GM18511 (cell line): ENCODE measurements around the gene HINT3.
"Not testable (repeated sequence)": the region's sequence is repeated elsewhere in the genome, so short reads cannot be mapped to it uniquely, and the experiment has no call there.

ENCODE experiments used
- ATAC-seq: cut with Tn5 transposase; IDR thresholded peaks from one replicate; pipeline ENCODE4 v1.9.1; 2021; ENCODE audit warnings: mild to moderate bottlenecking, moderate library complexity; ENCODE audit not compliant: unreplicated experiment

HINT3 gene

DNA sequence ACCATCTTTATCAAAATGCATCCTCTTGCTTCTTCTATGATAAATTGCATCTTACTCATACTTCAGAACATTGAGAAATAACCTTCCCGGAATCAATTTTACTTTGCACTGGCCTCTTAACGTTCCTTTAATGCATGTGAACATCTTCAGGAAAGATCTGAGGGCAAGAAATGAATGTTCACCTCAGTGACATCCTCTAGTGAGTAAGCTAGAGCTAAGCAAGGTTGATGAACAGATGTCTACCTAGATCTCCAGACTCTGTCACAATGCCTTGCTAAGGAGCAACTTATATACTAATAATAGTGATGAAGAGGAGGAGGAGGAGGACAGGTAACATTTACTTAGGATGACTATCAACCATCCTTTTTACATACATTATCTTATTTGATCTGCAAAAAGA, 16.8 kb upstream of the HINT3 start:
- ATAC-seq: no peak

- no peak for ATAC-seq
These were observed 16.1 kb upstream of the HINT3 start for GRCh38 chr6:125940247-125941041.

DNA sequence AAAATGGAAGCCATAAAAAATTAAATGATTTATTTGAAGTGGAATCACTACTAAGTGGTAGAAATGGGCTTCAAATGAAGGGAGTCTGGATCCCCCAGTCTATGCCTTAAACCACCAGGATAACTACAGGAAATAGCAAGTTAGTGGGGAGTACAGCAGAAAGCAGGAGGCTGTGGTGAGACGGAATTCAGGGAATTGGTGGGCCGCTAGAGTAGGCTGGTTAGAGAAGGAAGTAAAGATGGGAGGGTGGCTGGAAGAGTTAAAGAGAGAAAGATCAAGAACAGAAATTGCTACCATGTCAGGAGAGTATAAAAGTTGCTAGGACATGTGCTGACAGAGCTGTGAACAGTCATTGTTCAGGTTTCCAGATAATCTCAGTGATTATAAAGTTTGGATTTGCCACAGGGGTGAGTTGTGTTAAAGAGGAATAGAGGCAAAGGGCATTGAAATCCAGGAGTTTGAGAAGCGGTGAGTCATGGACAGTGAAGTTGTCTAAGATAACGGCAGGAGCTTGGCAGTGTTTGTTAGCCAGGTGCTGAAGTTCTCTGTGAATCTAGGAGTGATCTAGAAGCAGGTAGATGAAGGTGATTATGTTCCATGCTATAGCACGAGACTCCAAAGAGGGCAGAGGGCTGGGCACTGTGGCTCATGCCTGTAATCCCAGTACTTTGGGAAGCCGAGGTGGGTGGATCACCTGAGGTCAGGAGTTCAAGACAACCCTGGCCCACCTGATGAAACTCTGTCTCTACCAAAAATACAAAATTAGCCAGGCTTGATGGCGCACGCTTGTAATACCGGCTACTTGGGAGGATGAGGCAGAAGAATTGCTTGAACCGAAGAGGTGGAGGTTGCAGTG, 13.7 kb upstream of the HINT3 start:
- no peak for ATAC-seq

- no peak for ATAC-seq
These were observed 12.8 kb upstream of the HINT3 start for GRCh38 chr6:125943528-125944433.

DNA sequence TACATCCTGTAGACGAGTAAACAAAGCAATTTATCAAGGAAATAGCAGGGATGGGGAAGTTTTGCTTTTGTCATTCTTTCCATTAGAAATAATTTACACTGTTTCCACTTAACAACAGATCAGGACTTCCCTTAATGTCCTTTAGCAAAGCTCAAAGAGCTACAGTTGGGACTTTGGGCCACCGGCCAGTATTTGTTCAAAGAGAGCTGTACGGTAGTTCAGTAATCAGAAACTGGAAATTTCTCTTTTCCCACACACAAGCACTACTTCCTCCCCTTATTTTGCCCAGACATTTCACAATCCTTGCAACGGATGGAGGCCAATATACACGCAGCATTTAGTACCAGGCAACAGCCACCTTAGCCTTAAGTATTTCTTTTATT, 12.1 kb upstream of the HINT3 start:
- ATAC-seq: no peak

GRCh38 chr6:125944896-125945295, 11.7 kb upstream of the HINT3 start:
- ATAC-seq: no peak

GRCh38 chr6:125945378-125946141, 11.0 kb upstream of the HINT3 start:
- no peak for ATAC-seq

GRCh38 chr6:125947615-125948014, 9.0 kb upstream of the HINT3 start:
- ATAC-seq: no peak

GRCh38 chr6:125948455-125948854, 8.1 kb upstream of the HINT3 start:
- no peak for ATAC-seq

GRCh38 chr6:125949069-125949468, 7.5 kb upstream of the HINT3 start:
- ATAC-seq: no peak

GRCh38 chr6:125950293-125950692, 6.3 kb upstream of the HINT3 start:
- ATAC-seq: no peak

GRCh38 chr6:125950716-125951115, 5.9 kb upstream of the HINT3 start:
- ATAC-seq: not testable (repeated sequence)

GRCh38 chr6:125951323-125951722, 5.2 kb upstream of the HINT3 start:
- no peak for ATAC-seq

- no peak for ATAC-seq
These were observed 3.6 kb upstream of the HINT3 start for GRCh38 chr6:125952764-125953501.

GRCh38 chr6:125953502-125953875, 3.1 kb upstream of the HINT3 start:
- ATAC-seq: no peak

- ATAC-seq: no peak
These were observed 1.7 kb upstream of the HINT3 start for GRCh38 chr6:125954735-125955339.

GRCh38 chr6:125955973-125956372, 597 bp upstream of the HINT3 start:
- no peak for ATAC-seq

GRCh38 chr6:125957391-125957693, 772 bp downstream of the HINT3 start:
- no peak for ATAC-seq

DNA sequence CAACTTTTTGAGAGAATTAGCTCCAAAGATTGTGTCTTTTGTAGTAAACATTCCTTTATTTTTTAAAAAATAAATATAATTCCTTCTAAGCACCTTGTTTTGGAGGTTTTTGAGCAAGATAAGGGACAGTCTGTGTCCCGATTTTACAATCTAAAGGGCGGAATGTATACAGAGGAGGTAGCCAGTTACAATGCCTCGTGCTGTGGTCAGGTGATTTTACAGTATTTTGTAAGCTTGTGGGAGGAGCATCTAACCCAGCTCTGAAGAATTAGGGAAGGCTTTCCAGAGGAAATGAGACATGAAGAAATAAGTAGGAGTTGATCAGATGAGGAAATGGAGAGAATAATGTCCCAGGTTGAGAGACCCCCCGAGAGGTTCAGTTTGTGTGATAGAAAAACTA, 1.3 kb downstream of the HINT3 start:
- no peak for ATAC-seq

DNA sequence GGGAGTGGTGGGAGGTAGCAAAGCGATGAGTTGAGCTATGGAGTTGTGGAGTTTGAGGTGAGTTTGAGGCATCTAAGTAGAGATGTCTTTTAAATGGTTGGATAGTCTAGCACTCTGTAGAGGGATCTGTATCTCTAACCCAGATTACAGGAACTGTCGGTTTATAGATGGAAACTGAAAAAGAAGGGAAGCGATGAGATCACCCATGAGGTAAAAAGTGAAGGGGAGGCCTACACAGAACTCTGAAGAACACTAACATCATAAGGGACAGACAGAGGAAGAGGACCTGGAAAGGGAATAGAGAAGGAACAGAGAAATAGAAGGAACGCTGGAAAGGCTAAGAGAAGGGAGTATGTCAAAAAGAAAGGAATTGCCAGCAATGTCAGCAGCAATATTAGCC, 2.5 kb downstream of the HINT3 start:
- ATAC-seq: no peak
